ENCODE measurements around the gene ZDHHC19. TPM values are rescaled to one million over a fixed set of nuclear protein-coding genes. Genes with fewer than 3 reads are reported as not detected.

ZDHHC19 gene
- total RNA-seq, 2 experiments from 2014 or later: not detected

DNA sequence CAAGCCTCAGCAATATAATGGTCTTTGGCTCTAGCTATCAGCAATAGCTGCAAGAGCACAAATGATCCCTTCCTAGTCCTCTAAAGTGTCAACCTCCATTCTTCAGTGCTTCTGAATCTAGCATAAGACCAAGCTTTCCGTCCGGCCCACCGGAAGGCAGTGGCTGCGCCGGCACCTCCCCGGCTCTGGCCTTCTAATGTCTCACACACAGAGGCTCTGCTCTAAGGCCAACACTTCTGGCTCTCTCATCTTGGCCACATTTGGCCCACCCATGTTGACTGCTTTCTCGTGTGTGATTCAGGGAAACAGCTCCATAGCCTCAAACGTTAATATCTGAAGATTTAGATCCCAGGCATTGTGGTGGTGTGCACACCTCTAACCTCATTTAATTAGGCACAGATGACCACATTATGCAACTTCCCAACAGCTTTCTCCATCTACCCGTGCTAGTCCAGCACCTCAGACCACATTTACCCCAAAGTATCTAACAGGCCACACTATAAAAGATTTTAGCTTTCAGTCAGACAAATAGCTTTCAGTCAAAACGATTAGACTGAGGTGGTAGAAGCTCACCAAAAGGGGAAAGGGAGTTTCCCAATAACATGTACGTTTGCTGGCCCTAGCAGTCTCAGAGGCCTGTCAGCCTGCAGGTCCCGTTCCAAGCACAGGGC lies 24.4 kb upstream of the ZDHHC19 start:
- Mint-ChIP-seq H3K9me3 (no peaks in the 10 kb centered on the region), H3K4me3 (no peak overlapping the region), H3K4me1 (peaks cover 19% of the 10 kb centered on the region), H3K27ac (no peak overlapping the region), H3K27me3 (no peaks in the 10 kb centered on the region), H3K36me3 (peaks cover 15% of the 10 kb centered on the region)
- POLR2A ChIA-PET: no interaction called here
- DNase-seq (no peak), ATAC-seq (ENCODE audit: low read depth) (no peak)

DNA sequence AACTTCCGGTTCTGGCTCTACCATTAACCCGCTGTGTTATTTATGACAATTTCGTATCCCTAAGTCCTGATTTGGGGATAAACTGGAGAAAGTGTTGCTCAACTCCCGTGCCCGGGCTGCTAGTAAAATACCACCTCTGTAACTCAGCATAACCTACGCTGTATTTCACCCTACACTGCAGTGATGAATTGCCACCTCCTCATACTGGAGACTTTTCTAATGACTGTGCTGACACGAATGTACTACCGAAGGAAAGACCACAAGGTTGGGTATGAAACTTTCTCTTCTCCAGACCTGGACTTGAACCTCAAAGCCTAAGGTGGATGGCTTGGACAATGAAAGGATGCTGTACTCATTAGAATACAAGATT lies 21.7 kb upstream of the ZDHHC19 start:
- H3K36me3 Mint-ChIP-seq: peaks cover 15% of the 10 kb centered on the region
- peaks cover 19% of the 10 kb centered on the region for H3K4me1 Mint-ChIP-seq
- DNase-seq (no peak), ATAC-seq (ENCODE audit: low read depth) (no peak)
- POLR2A ChIA-PET: no interaction called here
- no peaks in the 10 kb centered on the region for H3K9me3 Mint-ChIP-seq
- no peaks in the 10 kb centered on the region for H3K27me3 Mint-ChIP-seq
- no peak overlapping the region for H3K27ac Mint-ChIP-seq
- no peak overlapping the region for H3K4me3 Mint-ChIP-seq

DNA sequence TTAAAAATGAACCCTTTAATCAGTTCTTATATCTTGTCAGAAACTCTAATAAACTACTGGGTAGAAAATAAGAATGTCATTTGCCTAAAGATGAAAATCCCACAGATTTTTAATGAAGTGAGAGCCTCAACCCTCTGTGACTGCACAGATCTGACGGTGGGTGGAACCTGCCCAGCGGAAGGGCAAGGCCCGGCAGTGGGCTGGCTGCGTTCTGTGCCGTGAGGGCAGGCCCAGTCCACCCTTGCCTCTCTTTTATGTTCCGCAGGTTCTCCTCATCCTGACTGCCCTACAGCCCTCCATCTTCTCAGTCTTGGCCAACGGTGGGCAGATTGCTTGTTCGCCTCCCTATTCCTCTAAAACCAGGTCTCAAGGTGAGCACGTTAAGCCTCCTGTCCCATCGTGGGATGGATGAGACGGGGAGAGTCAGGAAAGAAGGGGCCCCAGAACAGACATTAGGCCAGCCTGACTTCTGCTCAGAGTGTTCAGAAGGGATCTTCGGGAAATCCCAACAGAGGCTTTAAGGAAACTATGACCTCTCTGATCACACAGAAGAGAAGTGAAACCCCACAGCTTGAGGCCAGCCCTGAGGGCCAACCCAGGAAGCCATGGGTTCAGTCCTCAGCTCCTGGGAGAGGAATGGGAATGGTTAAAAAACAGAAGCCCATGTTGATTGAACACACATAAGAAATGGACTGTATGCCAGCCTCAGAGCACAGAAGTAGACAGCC lies 21.1 kb upstream of the ZDHHC19 start:
- no peak overlapping the region for H3K27ac Mint-ChIP-seq
- no peak for ATAC-seq (ENCODE audit: low read depth)
- H3K4me3 Mint-ChIP-seq: no peak overlapping the region
- DNase-seq: no peak
- H3K4me1 Mint-ChIP-seq: peaks cover 16% of the 10 kb centered on the region
- H3K9me3 Mint-ChIP-seq: no peaks in the 10 kb centered on the region
- no peaks in the 10 kb centered on the region for H3K27me3 Mint-ChIP-seq
- POLR2A ChIA-PET: no interaction called here
- peaks cover 15% of the 10 kb centered on the region for H3K36me3 Mint-ChIP-seq

- H3K4me1 Mint-ChIP-seq: peaks cover under 1% of the 10 kb centered on the region
- H3K27ac Mint-ChIP-seq: no peak overlapping the region
- ATAC-seq (ENCODE audit: low read depth): no peak
- no peak overlapping the region for H3K4me3 Mint-ChIP-seq
- H3K36me3 Mint-ChIP-seq: no peaks in the 10 kb centered on the region
- H3K9me3 Mint-ChIP-seq: no peaks in the 10 kb centered on the region
- POLR2A ChIA-PET: interaction anchor here (1.1 kb wide), 1 partner anchor 8 kb away, joined by 3 read pairs; no protein-coding TSS in a partner anchor
- peaks cover 2% of the 10 kb centered on the region for H3K27me3 Mint-ChIP-seq
- DNase-seq: no peak
These were observed 16.7 kb upstream of the ZDHHC19 start for GRCh38 chr3:196227629-196228493.

- no peak overlapping the region for H3K27ac Mint-ChIP-seq
- H3K4me1 Mint-ChIP-seq: no peaks in the 10 kb centered on the region
- H3K36me3 Mint-ChIP-seq: no peaks in the 10 kb centered on the region
- H3K9me3 Mint-ChIP-seq: no peaks in the 10 kb centered on the region
- POLR2A ChIA-PET: interaction anchor here (1.1 kb wide), 1 partner anchor 7 kb away, joined by 3 read pairs; no protein-coding TSS in a partner anchor
- DNase-seq (no peak), ATAC-seq (ENCODE audit: low read depth) (no peak)
- H3K4me3 Mint-ChIP-seq: no peak overlapping the region
- peaks cover 2% of the 10 kb centered on the region for H3K27me3 Mint-ChIP-seq
These were observed 15.9 kb upstream of the ZDHHC19 start for GRCh38 chr3:196227121-196227561.

DNA sequence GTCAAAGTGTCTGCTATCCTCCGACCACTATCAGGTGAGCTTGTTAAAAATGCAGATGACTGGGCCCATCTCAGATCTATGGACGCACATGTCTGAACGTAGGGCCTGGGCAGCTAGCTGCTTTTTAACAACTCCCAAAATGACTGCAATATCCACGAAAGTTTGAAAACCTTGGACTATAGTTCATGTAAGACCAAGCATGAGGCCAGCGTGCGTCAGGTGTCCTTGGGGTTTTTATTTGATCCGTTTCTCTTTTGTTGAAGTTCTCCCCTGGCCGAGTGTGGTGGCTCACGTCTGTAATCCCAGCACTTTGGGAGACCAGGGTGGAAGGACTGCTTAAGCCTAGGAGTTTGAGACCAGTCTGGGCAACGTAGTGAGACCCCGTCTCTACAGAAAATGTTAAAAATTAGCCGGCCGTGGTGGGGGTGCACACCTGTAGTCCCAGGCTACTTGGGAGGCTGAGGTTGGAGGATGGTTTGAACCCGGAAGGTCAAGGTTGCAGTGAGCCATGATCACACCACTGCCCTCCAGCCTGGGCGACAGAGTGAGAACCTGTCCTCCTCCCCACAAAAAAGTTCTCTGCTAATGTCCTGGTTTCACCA lies 14.7 kb upstream of the ZDHHC19 start:
- H3K27ac Mint-ChIP-seq: no peak overlapping the region
- no peaks in the 10 kb centered on the region for H3K9me3 Mint-ChIP-seq
- H3K27me3 Mint-ChIP-seq: peaks cover 2% of the 10 kb centered on the region

GRCh38 chr3:196225086-196225485 lies 13.9 kb upstream of the ZDHHC19 start:
- POLR2A ChIA-PET: no interaction called here
- Mint-ChIP-seq H3K36me3 (no peaks in the 10 kb centered on the region), H3K4me3 (no peak overlapping the region), H3K4me1 (no peaks in the 10 kb centered on the region), H3K27me3 (peaks cover 2% of the 10 kb centered on the region), H3K27ac (no peak overlapping the region), H3K9me3 (no peaks in the 10 kb centered on the region)
- no peak for DNase-seq
- no peak for ATAC-seq (ENCODE audit: low read depth)

More for the DNA sequence above, 14.7 kb upstream of the ZDHHC19 start:
- DNase-seq (no peak), ATAC-seq (ENCODE audit: low read depth) (no peak)
- Mint-ChIP-seq H3K4me3 (no peak overlapping the region), H3K4me1 (no peaks in the 10 kb centered on the region), H3K36me3 (no peaks in the 10 kb centered on the region)
- POLR2A ChIA-PET: no interaction called here

DNA sequence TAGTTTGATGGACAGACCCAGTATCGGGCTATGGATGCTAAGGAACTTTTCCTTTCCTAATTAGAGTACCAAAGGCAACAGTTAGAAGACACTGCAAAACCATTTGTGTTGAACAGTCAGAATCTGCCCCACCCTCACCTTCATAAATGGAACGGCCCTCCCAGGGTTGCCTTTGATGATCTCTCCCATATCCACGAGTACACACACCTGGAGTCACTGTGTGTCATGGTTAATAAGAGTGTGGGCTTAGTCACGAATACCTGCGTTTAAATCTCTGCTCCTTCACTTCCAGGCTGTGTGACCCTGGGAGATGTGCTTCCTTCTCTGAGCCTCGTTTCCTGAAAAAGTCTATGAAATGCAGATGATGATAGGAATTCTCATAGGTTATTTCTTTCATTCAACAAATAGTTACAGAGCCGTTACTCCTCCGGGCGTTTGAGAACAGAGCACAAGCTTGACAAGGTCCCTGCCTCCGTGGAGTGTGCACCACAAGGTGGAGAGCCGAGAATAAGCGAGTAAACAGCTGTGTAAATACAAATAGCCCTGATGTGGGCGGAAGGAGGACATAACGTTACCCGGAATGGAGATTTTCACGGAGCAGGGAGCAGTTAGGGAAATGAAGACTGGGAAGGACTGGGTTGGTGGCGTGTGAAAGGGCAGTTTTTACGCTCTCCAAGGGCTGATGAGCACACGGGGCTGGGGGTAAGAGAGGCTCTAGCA lies 11.8 kb upstream of the ZDHHC19 start:
- no peak for DNase-seq
- Mint-ChIP-seq H3K9me3 (no peaks in the 10 kb centered on the region), H3K27ac (no peak overlapping the region), H3K4me1 (peaks cover 11% of the 10 kb centered on the region), H3K4me3 (no peak overlapping the region), H3K36me3 (no peaks in the 10 kb centered on the region), H3K27me3 (peaks cover 2% of the 10 kb centered on the region)
- ATAC-seq (ENCODE audit: low read depth): no peak
- POLR2A ChIA-PET: no interaction called here

DNA sequence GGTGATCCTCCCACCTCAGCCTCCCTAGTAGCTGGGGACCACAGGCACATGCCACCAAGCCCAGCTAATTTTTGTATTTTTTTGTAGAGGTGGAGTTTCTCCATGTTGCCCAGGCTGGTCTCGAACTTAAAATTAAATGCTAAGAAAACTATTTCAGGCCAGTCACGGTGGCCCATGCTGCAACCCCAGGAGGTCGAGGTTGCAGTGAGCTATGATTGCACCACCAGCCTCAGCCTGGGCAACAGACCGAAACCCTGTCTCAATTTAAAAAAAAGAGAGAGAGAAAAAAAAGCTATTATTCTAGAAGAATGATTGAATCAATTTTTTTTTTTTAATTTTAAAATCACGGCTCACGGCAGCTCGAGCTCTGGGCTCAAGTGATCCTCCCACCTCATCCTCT lies 9.8 kb upstream of the ZDHHC19 start:
- H3K36me3 Mint-ChIP-seq: no peaks in the 10 kb centered on the region
- no peak overlapping the region for H3K27ac Mint-ChIP-seq
- no peak for DNase-seq
- no peaks in the 10 kb centered on the region for H3K9me3 Mint-ChIP-seq
- H3K27me3 Mint-ChIP-seq: peaks cover 2% of the 10 kb centered on the region
- H3K4me3 Mint-ChIP-seq: no peak overlapping the region
- no peak for ATAC-seq (ENCODE audit: low read depth)
- POLR2A ChIA-PET: no interaction called here
- H3K4me1 Mint-ChIP-seq: peaks cover 14% of the 10 kb centered on the region

- POLR2A ChIA-PET: interaction anchor here (1.3 kb wide), 1 partner anchor 17 kb away, joined by 3 read pairs; no protein-coding TSS in a partner anchor
- Mint-ChIP-seq H3K27ac (no peak overlapping the region), H3K9me3 (no peaks in the 10 kb centered on the region), H3K36me3 (no peaks in the 10 kb centered on the region), H3K27me3 (peaks cover 2% of the 10 kb centered on the region), H3K4me3 (no peak overlapping the region), H3K4me1 (peaks cover 14% of the 10 kb centered on the region)
- ATAC-seq (ENCODE audit: low read depth) (no peak), DNase-seq (no peak)
These were observed 9.4 kb upstream of the ZDHHC19 start for GRCh38 chr3:196220587-196220986.

GRCh38 chr3:196219970-196220311 lies 8.7 kb upstream of the ZDHHC19 start:
- Mint-ChIP-seq H3K4me3 (peak overlapping the region; percentile 81), H3K36me3 (no peaks in the 10 kb centered on the region), H3K4me1 (peaks cover 14% of the 10 kb centered on the region), H3K9me3 (no peaks in the 10 kb centered on the region), H3K27ac (peak overlapping the region; percentile 81), H3K27me3 (peaks cover 2% of the 10 kb centered on the region)
- ATAC-seq (ENCODE audit: low read depth) (no peak), DNase-seq (no peak)
- POLR2A ChIA-PET: interaction anchor here (0.7 to 1.4 kb wide), 3 partner anchors 8 to 98 kb away, joined by 3 to 5 read pairs (median 3); partner anchors contain the start of gene DYNLT2B

DNA sequence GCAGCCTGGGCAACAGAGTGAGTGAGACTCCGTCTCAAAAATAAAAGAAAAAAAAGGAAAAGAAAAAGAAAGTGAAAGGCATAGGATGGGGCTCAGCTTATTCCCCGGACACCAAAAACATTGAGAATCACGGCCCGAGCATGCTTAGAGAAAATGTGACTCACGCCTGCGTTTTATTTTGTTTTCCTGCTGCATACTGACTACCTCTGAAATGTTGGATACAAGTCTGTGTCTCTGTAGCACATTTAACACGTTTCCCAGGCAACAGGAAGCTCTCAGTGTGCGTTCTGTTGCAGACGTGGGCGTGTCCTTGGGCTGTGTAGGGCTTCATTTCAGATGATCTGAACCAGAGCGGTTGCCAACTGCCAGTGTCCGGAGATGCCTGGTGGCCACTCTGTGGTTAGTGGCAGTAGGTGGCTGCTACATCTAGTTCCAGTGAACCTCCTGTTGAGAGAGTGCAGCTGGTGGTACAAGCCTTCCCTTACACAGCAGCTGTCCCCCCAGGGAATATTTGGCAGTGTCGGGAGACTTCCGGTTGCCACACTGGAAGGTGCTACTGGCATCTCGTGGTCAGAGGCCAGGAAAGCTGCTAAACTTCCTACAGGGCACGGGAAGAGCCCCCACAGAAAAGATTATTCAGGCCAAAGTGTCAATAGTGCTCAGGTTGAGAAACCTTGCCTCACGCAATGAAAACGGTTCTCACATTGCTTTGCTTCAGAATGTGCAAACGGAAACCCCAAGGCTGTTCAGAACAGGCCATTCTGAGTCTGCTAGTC lies 8.2 kb upstream of the ZDHHC19 start:
- peaks cover 2% of the 10 kb centered on the region for H3K27me3 Mint-ChIP-seq
- H3K27ac Mint-ChIP-seq: peak overlapping the region; percentile 81

More for the DNA sequence above, 8.2 kb upstream of the ZDHHC19 start:
- DNase-seq (no peak), ATAC-seq (ENCODE audit: low read depth) (peak; percentile 93)
- peak overlapping the region; percentile 81 for H3K4me3 Mint-ChIP-seq
- H3K36me3 Mint-ChIP-seq: no peaks in the 10 kb centered on the region
- H3K4me1 Mint-ChIP-seq: peaks cover 14% of the 10 kb centered on the region
- no peaks in the 10 kb centered on the region for H3K9me3 Mint-ChIP-seq
- POLR2A ChIA-PET: interaction anchor here (0.7 to 1.4 kb wide), 5 partner anchors 8 to 213 kb away, joined by 3 to 5 read pairs (median 3); partner anchors contain the start of genes DYNLT2B and UBXN7
